ENCODE measurements around the gene LPAR1. TPM values are rescaled to one million over a fixed set of nuclear protein-coding genes. Genes with fewer than 3 reads are reported as not detected.

LPAR1 gene
- total RNA-seq, 1 experiment from 2014 or later = 4.9 TPM

- CTCF ChIA-PET = no interaction called here
- H3K9me3 Mint-ChIP-seq = peaks cover 32% of the 10 kb centered on the region
- POLR2A ChIA-PET = no interaction called here
Measured at GRCh38 chr9:110897943-110898342, 140.3 kb downstream of the LPAR1 start.

GRCh38 chr9:110895147-110895905 lies 142.9 kb downstream of the LPAR1 start:
- Mint-ChIP-seq H3K27me3 (ENCODE audit: low read depth) (no peaks in the 10 kb centered on the region), H3K4me3 (no peak overlapping the region), H3K4me1 (peaks cover 5% of the 10 kb centered on the region), H3K9me3 (peaks cover 12% of the 10 kb centered on the region), H3K36me3 (peaks cover 12% of the 10 kb centered on the region), H3K27ac (no peak overlapping the region)
- ChIA-PET POLR2A (no interaction called here), CTCF (no interaction called here)
- ATAC-seq (no peak), DNase-seq (ENCODE audit: low spot score) (no peak)
- TF ChIP-seq, protein P1, sequence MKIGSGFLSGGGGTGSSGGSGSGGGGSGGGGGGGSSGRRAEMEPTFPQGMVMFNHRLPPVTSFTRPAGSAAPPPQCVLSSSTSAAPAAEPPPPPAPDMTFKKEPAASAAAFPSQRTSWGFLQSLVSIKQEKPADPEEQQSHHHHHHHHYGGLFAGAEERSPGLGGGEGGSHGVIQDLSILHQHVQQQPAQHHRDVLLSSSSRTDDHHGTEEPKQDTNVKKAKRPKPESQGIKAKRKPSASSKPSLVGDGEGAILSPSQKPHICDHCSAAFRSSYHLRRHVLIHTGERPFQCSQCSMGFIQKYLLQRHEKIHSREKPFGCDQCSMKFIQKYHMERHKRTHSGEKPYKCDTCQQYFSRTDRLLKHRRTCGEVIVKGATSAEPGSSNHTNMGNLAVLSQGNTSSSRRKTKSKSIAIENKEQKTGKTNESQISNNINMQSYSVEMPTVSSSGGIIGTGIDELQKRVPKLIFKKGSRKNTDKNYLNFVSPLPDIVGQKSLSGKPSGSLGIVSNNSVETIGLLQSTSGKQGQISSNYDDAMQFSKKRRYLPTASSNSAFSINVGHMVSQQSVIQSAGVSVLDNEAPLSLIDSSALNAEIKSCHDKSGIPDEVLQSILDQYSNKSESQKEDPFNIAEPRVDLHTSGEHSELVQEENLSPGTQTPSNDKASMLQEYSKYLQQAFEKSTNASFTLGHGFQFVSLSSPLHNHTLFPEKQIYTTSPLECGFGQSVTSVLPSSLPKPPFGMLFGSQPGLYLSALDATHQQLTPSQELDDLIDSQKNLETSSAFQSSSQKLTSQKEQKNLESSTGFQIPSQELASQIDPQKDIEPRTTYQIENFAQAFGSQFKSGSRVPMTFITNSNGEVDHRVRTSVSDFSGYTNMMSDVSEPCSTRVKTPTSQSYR (CRISPR knock-in tag; IDR thresholded peaks at IDR 0.05) = no peak
- no peak for TF ChIP-seq JAZF1 (CRISPR knock-in tag; IDR thresholded peaks at IDR 0.05)
- no peak for TF ChIP-seq RORB (CRISPR knock-in tag; IDR thresholded peaks at IDR 0.05)
- TF ChIP-seq MXD4 (CRISPR knock-in tag; IDR thresholded peaks at IDR 0.05; ENCODE audit: borderline replicate concordance) = no peak
- TF ChIP-seq CBFB (CRISPR knock-in tag; IDR thresholded peaks at IDR 0.05; ENCODE audit: low read depth) = no peak
- TF ChIP-seq IRF1 (CRISPR knock-in tag; IDR thresholded peaks at IDR 0.05) = no peak
- no peak for TF ChIP-seq KAT7 (CRISPR knock-in tag; IDR thresholded peaks at IDR 0.05; ENCODE audit: borderline replicate concordance)
- no peak for TF ChIP-seq GTF2I (CRISPR knock-in tag; conservative IDR thresholded peaks at IDR 0.05)
- TF ChIP-seq, protein P2, sequence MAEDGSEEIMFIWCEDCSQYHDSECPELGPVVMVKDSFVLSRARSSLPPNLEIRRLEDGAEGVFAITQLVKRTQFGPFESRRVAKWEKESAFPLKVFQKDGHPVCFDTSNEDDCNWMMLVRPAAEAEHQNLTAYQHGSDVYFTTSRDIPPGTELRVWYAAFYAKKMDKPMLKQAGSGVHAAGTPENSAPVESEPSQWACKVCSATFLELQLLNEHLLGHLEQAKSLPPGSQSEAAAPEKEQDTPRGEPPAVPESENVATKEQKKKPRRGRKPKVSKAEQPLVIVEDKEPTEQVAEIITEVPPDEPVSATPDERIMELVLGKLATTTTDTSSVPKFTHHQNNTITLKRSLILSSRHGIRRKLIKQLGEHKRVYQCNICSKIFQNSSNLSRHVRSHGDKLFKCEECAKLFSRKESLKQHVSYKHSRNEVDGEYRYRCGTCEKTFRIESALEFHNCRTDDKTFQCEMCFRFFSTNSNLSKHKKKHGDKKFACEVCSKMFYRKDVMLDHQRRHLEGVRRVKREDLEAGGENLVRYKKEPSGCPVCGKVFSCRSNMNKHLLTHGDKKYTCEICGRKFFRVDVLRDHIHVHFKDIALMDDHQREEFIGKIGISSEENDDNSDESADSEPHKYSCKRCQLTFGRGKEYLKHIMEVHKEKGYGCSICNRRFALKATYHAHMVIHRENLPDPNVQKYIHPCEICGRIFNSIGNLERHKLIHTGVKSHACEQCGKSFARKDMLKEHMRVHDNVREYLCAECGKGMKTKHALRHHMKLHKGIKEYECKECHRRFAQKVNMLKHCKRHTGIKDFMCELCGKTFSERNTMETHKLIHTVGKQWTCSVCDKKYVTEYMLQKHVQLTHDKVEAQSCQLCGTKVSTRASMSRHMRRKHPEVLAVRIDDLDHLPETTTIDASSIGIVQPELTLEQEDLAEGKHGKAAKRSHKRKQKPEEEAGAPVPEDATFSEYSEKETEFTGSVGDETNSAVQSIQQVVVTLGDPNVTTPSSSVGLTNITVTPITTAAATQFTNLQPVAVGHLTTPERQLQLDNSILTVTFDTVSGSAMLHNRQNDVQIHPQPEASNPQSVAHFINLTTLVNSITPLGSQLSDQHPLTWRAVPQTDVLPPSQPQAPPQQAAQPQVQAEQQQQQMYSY (CRISPR knock-in tag; IDR thresholded peaks at IDR 0.05) = no peak
- TF ChIP-seq TEAD1 (CRISPR knock-in tag; IDR thresholded peaks at IDR 0.05) = no peak

More at GRCh38 chr9:110897943-110898342, 140.3 kb downstream of the LPAR1 start:
- TF ChIP-seq KAT7 (CRISPR knock-in tag; IDR thresholded peaks at IDR 0.05; ENCODE audit: borderline replicate concordance) = no peak
- TF ChIP-seq, protein P3, sequence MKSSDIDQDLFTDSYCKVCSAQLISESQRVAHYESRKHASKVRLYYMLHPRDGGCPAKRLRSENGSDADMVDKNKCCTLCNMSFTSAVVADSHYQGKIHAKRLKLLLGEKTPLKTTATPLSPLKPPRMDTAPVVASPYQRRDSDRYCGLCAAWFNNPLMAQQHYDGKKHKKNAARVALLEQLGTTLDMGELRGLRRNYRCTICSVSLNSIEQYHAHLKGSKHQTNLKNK (CRISPR knock-in tag; IDR thresholded peaks at IDR 0.05) = no peak
- no peak for TF ChIP-seq SMAD3 (CRISPR knock-in tag; IDR thresholded peaks at IDR 0.05; ENCODE audit: borderline replicate concordance)
- no peak for TF ChIP-seq ZBTB43 (CRISPR knock-in tag; IDR thresholded peaks at IDR 0.05)
- TF ChIP-seq CREM (CRISPR knock-in tag; IDR thresholded peaks at IDR 0.05) = no peak
- Mint-ChIP-seq H3K4me1 (no peaks in the 10 kb centered on the region), H3K4me3 (no peak overlapping the region), H3K36me3 (peaks cover 29% of the 10 kb centered on the region), H3K27ac (no peak overlapping the region), H3K27me3 (ENCODE audit: low read depth) (no peaks in the 10 kb centered on the region)
- DNase-seq (ENCODE audit: low spot score) = no peak
- ATAC-seq = no peak
